ENCODE measurements around the gene NTHL1.

DNA sequence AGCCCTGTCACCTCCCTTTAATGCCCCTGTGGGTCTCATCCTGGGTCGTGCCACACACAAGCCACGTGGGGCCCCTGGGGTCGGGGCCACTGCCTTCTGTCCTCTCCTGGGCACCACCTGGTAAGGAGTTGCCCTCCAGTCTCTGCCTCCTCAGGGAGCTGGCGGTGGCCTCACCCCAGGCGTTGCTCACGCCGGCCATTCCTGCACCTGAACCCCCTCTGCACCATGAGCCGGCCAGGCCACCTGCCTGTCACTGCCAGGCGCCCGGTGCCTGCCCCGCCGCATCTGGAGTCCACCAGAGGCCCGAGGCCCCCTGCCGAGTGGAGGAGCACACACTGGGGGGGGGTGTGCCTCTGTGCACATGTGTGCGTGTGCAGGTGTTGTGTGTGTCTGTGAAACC lies 10.5 kb downstream of the NTHL1 start:
- TF ChIP-seq CTCF (IDR thresholded peaks at IDR 0.05) (no peak), POLR2A (IDR thresholded peaks at IDR 0.05) (no peak)
